DOHH2 (cell line): ENCODE measurements around the gene TEKTIP1.

Source experiments
- H3F3A ChIP-seq: fragments of 200-600 bp; sonication (generic), shearing (Covaris generic); 2 replicates; pipeline ENCODE4 v1.6.0; 2016; ENCODE audit warnings: antibody characterized with exemption, mild to moderate bottlenecking; ENCODE audit not compliant: control insufficient read depth, insufficient read depth
- H3K27ac ChIP-seq: fragments of 200-600 bp; sonication (generic); 2 replicates; pipeline ENCODE4 v1.5.1; 2014; ENCODE audit warnings: low read depth, mild to moderate bottlenecking, low read length, moderate library complexity
- H3K27me3 ChIP-seq: fragments of 200-600 bp; sonication (generic); 2 replicates; pipeline ENCODE4 v1.6.1; 2014; ENCODE audit warnings: mild to moderate bottlenecking, low read length, mixed read lengths; ENCODE audit not compliant: control insufficient read depth
- H3K36me3 ChIP-seq: fragments of 200-600 bp; sonication (generic); 2 replicates; pipeline ENCODE4 v1.6.1; 2014; ENCODE audit warnings: mild to moderate bottlenecking, low read length, moderate library complexity, mixed read lengths; ENCODE audit not compliant: control insufficient read depth
- H3K4me1 ChIP-seq: fragments of 200-600 bp; sonication (generic); 2 replicates; pipeline ENCODE4 v1.6.1; 2014; ENCODE audit warnings: mild to moderate bottlenecking, low read length, mixed read lengths; ENCODE audit not compliant: control insufficient read depth
- H3K4me2 ChIP-seq: fragments of 200-600 bp; sonication (generic); 2 replicates; pipeline ENCODE4 v1.6.0; 2014; ENCODE audit warnings: mild to moderate bottlenecking, low read length, moderate library complexity
- H3K4me3 ChIP-seq: fragments of 200-600 bp; sonication (generic); 2 replicates; pipeline ENCODE4 v1.5.1; 2014; ENCODE audit warnings: mild to moderate bottlenecking, low read length, mixed read lengths
- H3K79me2 ChIP-seq: fragments of 200-600 bp; sonication (generic); 2 replicates; pipeline ENCODE4 v1.6.1; 2014; ENCODE audit warnings: mild to moderate bottlenecking, low read length, mixed read lengths; ENCODE audit not compliant: control insufficient read depth
- H3K9me2 ChIP-seq: fragments of 200-600 bp; sonication (generic); replicated peaks from 2 replicates; pipeline ENCODE4 v1.6.1; 2014; ENCODE audit warnings: mild to moderate bottlenecking, low read length, mixed read lengths; ENCODE audit not compliant: control insufficient read depth
- H3K9me3 ChIP-seq: fragments of 200-600 bp; sonication (generic); 2 replicates; pipeline ENCODE4 v1.6.1; 2014; ENCODE audit warnings: antibody characterized with exemption, low read length, mixed read lengths; ENCODE audit not compliant: control insufficient read depth, insufficient read depth
- H4K20me1 ChIP-seq: fragments of 200-600 bp; sonication (generic); 2 replicates; pipeline ENCODE4 v1.6.0; 2014; ENCODE audit warnings: low read depth, mild to moderate bottlenecking, antibody characterized with exemption, low read length, moderate library complexity; ENCODE audit not compliant: control insufficient read depth, insufficient read depth
- EZH2phosphoT487 ChIP-seq: fragments of 200-600 bp; sonication (generic); IDR thresholded peaks from 2 replicates; pipeline ENCODE4 v1.6.1; 2017; ENCODE audit warnings: borderline replicate concordance, mild to moderate bottlenecking, antibody characterized with exemption, low read length, moderate library complexity, mixed read lengths
- TF ChIP-seq, protein P1 (sequence below): fragments of 200-600 bp; sonication (generic); IDR thresholded peaks from one replicate; pipeline ENCODE4 v1.5.1; 2014; ENCODE audit warnings: antibody characterized with exemption, mild to moderate bottlenecking, low read depth, low read length; ENCODE audit not compliant: poor library complexity, severe bottlenecking

TEKTIP1 gene

DNA sequence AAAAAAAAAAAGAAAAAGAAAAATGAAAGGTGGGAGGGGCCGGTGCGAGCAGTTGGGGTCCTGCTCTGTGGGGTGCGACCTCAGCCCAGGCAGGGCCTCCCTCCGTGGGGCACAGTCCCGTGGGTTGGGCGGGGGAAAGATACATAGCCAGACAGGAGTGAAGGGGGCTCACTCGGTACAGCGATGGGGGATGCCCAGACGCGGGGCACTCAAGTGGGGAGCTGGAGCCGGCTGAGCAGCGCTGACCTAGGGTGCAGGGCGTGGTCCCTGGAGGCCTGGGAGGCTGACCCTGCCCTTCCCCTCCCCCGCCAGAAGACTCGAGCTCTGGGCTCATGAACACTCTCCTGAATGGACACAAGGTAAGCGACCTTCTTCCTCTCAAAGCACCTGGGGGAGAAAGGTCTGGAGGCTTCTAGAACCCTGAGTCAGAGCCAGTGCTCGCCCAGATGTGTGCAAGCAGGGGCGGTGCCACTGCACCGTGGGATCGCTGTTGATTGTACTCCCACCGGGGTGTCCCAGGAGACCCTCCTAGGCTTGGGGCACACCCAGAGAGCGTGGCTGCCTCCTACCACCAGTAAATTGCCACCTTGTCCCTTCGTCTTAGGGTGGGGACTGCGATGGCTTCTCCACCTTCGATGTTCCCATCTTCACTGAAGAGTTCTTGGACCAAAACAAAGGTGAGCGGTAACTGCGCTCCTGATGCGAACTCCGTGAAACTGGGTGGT lies 37.1 kb downstream of the TEKTIP1 start:
- Histone ChIP-seq H3K4me2 (no peak overlapping the region), H3K9me2 (no peaks in the 10 kb centered on the region), H3K79me2 (peaks cover 6% of the 10 kb centered on the region), H3F3A (no peaks in the 10 kb centered on the region), H3K9me3 (no peaks in the 10 kb centered on the region), H3K4me3 (no peak overlapping the region), H3K27ac (no peak overlapping the region), H3K27me3 (no peaks in the 10 kb centered on the region), H4K20me1 (no peaks in the 10 kb centered on the region; the same call in 1 of the 2 replicates), H3K36me3 (peaks cover 16% of the 10 kb centered on the region), H3K4me1 (peaks cover 10% of the 10 kb centered on the region)
- TF ChIP-seq, protein P1, sequence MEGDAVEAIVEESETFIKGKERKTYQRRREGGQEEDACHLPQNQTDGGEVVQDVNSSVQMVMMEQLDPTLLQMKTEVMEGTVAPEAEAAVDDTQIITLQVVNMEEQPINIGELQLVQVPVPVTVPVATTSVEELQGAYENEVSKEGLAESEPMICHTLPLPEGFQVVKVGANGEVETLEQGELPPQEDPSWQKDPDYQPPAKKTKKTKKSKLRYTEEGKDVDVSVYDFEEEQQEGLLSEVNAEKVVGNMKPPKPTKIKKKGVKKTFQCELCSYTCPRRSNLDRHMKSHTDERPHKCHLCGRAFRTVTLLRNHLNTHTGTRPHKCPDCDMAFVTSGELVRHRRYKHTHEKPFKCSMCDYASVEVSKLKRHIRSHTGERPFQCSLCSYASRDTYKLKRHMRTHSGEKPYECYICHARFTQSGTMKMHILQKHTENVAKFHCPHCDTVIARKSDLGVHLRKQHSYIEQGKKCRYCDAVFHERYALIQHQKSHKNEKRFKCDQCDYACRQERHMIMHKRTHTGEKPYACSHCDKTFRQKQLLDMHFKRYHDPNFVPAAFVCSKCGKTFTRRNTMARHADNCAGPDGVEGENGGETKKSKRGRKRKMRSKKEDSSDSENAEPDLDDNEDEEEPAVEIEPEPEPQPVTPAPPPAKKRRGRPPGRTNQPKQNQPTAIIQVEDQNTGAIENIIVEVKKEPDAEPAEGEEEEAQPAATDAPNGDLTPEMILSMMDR = no peak
- no peak for TF ChIP-seq EZH2phosphoT487

DNA sequence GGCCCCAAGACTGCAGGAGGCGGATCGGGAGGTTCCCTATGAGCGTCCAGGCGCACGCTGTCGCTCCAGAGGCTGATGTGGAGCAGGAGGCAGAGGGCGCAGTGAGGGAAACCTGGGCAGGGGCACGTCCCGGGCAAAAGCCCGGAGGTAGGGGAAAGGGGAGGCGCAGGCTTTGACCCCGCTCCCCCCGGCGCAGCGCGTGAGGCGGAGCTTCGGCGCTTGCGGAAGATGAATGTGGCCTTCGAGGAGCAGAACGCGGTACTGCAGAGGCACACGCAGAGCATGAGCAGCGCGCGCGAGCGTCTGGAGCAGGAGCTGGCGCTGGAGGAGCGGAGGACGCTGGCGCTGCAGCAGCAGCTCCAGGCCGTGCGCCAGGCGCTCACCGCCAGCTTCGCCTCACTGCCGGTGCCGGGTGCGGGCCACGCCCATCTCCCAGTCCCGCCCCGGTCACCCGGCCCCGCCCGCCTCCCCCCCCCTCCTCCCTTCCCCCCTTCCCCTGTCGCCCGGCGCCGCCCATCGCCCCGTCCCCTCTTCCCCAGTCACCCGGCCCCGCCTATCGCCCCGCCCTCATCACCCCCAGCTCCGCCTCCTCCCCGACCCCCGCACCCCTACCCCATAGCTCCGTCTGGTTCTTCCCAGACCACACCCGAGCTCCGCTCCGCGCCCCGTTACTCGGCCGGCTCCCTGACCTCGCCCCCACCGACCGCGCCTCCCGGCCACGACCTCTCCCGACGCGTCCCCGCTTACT lies 37.9 kb downstream of the TEKTIP1 start:
- peaks cover 6% of the 10 kb centered on the region for H3K79me2 ChIP-seq
- H3K9me3 ChIP-seq = no peaks in the 10 kb centered on the region
- no peak overlapping the region for H3K27ac ChIP-seq
- H3K4me1 ChIP-seq = peaks cover 10% of the 10 kb centered on the region
- H3K27me3 ChIP-seq = no peaks in the 10 kb centered on the region
- H3K9me2 ChIP-seq = no peaks in the 10 kb centered on the region
- H3K4me2 ChIP-seq = no peak overlapping the region
- TF ChIP-seq EZH2phosphoT487 = no peak
- TF ChIP-seq, protein P1 = no peak
- H3K4me3 ChIP-seq = no peak overlapping the region
- H3F3A ChIP-seq = no peaks in the 10 kb centered on the region
- H3K36me3 ChIP-seq = peaks cover 16% of the 10 kb centered on the region
- no peaks in the 10 kb centered on the region; the same call in 1 of the 2 replicates for H4K20me1 ChIP-seq

DNA sequence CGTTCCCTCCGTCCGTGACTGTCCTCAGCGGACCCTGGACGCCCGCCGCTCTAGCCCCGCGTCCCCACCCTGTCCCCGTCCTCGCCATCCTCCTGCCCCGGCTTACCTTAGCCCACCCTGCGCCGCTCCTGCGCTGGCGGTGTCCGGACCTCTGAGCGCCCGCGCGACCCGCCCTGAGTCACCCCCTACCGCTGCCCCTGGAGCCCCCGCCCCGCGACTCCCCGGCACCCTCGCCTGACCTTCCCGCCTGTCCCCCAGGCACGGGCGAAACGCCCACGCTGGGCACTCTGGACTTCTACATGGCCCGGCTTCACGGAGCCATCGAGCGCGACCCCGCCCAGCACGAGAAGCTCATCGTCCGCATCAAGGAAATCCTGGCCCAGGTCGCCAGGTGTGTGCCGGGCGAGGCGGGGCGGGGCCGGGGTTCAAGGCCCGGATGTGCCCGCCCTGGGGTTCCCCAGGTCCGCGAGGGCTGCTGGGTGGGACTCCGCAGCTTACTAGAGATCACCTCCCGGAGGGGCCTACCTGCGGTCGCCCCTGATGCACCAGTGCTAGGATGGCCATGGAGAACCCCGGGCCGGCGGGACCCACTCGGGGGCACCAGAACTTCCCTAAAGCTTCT lies 38.9 kb downstream of the TEKTIP1 start:
- H3K4me3 ChIP-seq = no peak overlapping the region
- H3K4me2 ChIP-seq = no peak overlapping the region
- TF ChIP-seq EZH2phosphoT487 = no peak
- TF ChIP-seq, protein P1 = no peak
- H3K27ac ChIP-seq = no peak overlapping the region
- H3K79me2 ChIP-seq = peaks cover 6% of the 10 kb centered on the region
- H3K4me1 ChIP-seq = peaks cover 5% of the 10 kb centered on the region
- H3K9me3 ChIP-seq = no peaks in the 10 kb centered on the region
- no peaks in the 10 kb centered on the region; the same call in 1 of the 2 replicates for H4K20me1 ChIP-seq
- H3F3A ChIP-seq = no peaks in the 10 kb centered on the region
- peaks cover 16% of the 10 kb centered on the region for H3K36me3 ChIP-seq
- no peaks in the 10 kb centered on the region for H3K9me2 ChIP-seq
- H3K27me3 ChIP-seq = no peaks in the 10 kb centered on the region
